Activated CD4-positive, alpha-beta T cell treated with anti-CD3 and anti-CD28 coated beads for 24 hours (primary cell): ENCODE data around the gene C11orf42.
A peak's percentile ranks its signal among the peaks of the same experiment; 100 is the strongest.
"Not testable (repeated sequence)": the region's sequence is repeated elsewhere in the genome, so short reads cannot be mapped to it uniquely, and the experiment has no call there.

ENCODE experiments used
- DNase-seq, 2 donors: peaks; one replicate each; pipeline ENCODE4 v3.0.0-alpha.2; 2020; ENCODE audit warnings: low read depth in 2 of 2

The C11orf42 gene

GRCh38 chr11:6223854-6224253 is 18.5 kb downstream of the C11orf42 start:
- DNase-seq = no peak

- DNase-seq = no peak
Measured at GRCh38 chr11:6224421-6224820, 19.1 kb downstream of the C11orf42 start.

GRCh38 chr11:6225024-6225423 is 19.7 kb downstream of the C11orf42 start:
- no peak for DNase-seq

GRCh38 chr11:6225896-6226295 is 20.5 kb downstream of the C11orf42 start:
- DNase-seq = no peak

GRCh38 chr11:6228520-6228919 is 23.2 kb downstream of the C11orf42 start:
- DNase-seq = no peak

GRCh38 chr11:6229911-6230310 is 24.6 kb downstream of the C11orf42 start:
- no peak for DNase-seq

GRCh38 chr11:6232899-6233298 is 27.5 kb downstream of the C11orf42 start:
- DNase-seq = no peak

- DNase-seq = no peak
Measured at GRCh38 chr11:6233984-6234386, 28.6 kb downstream of the C11orf42 start.

GRCh38 chr11:6234387-6235107 is 29.2 kb downstream of the C11orf42 start, which contains the start of gene FHIP1B:
TSS of gene FHIP1B (minus strand) at chr11:6234636. CDS start at chr11:6224516, 10,120 bp downstream.
- peak; percentile 97 to 99 for DNase-seq

- no peak for DNase-seq
Measured at GRCh38 chr11:6237266-6237665, 31.9 kb downstream of the C11orf42 start.

- DNase-seq = no peak
Measured at GRCh38 chr11:6237761-6238302, 32.5 kb downstream of the C11orf42 start.

- DNase-seq = no peak
Measured at GRCh38 chr11:6238902-6239301, 33.5 kb downstream of the C11orf42 start, which contains the start of gene CNGA4. TSS of gene CNGA4 (plus strand) at chr11:6239089. CDS start at chr11:6239207, 118 bp downstream.

- DNase-seq = no peak
Measured at GRCh38 chr11:6240139-6240538, 34.8 kb downstream of the C11orf42 start.

GRCh38 chr11:6240781-6241180 is 35.4 kb downstream of the C11orf42 start:
- no peak for DNase-seq

GRCh38 chr11:6241316-6241715 is 36.0 kb downstream of the C11orf42 start:
- no peak for DNase-seq

- no peak for DNase-seq
Measured at GRCh38 chr11:6245536-6245935, 40.2 kb downstream of the C11orf42 start.

GRCh38 chr11:6248248-6248647 is 42.9 kb downstream of the C11orf42 start:
- DNase-seq = no peak

GRCh38 chr11:6248897-6249296 is 43.5 kb downstream of the C11orf42 start:
- DNase-seq = not testable (repeated sequence)

GRCh38 chr11:6249770-6250555 is 44.6 kb downstream of the C11orf42 start:
- DNase-seq = no peak

- DNase-seq = peak; percentile 27 to 49
Measured at GRCh38 chr11:6251120-6251733, 45.9 kb downstream of the C11orf42 start.

- DNase-seq = no peak
Measured at GRCh38 chr11:6251990-6252473, 46.7 kb downstream of the C11orf42 start.

GRCh38 chr11:6253197-6253596 is 47.8 kb downstream of the C11orf42 start:
- no peak for DNase-seq
